A549 (cell line): ENCODE data around the gene NUP58. TPM values are rescaled to one million over a fixed set of nuclear protein-coding genes. Genes with fewer than 3 reads are reported as not detected.

Experiments
- ATAC-seq, 2 experiments: fragments of 200-7000 bp in 1 of 2; fragments of >200 bp in 1 of 2; cut with Nextera tagmentation in 1 of 2; cut with Tn5 transposase in 1 of 2; 3 replicates each; pipeline versions ENCODE4 v1.8.0 to v1.9.1; 2018 to 2020; ENCODE audit warnings: mild to moderate bottlenecking in 1 of 2, moderate library complexity in 1 of 2
- CTCF ChIA-PET: fragments of 300-600 bp; sonication (Branson Sonifier 250); formaldehyde crosslinking; extraction: SDS; loops from one replicate; lab custom pipeline; 2021; ENCODE audit warnings: antibody characterized with exemption, inconsistent platforms; lab: Yijun Ruan, JAX
- POLR2A ChIA-PET: fragments of 350-600 bp; formaldehyde crosslinking; extraction: SDS; loops from one replicate; lab custom pipeline; 2021; ENCODE audit warnings: antibody characterized with exemption, inconsistent platforms; lab: Yijun Ruan, JAX
- DNase-seq, 2 experiments: peaks; one replicate each; pipeline versions ENCODE4 v3.0.0 to v3.0.0-alpha.2; 2011 to 2016; ENCODE audit warnings: low read depth in 1 of 2, low spot score in 1 of 2
- FAIRE-seq: peaks from 2 replicates; lab custom pipeline; 2011; peaks lifted over from hg19 to GRCh38; lab: Jason Lieb, UNC
- H3K27ac ChIP-seq, 2 experiments: fragments of >200 bp; sonication (Bioruptor Twin); formaldehyde crosslinking; 3 replicates each; pipeline ENCODE4 v1.5.1; 2016 to 2017
- H3K4me1 ChIP-seq: fragments of >200 bp; sonication (Bioruptor Twin); formaldehyde crosslinking; 3 replicates; pipeline ENCODE4 v1.6.1; 2016
- H3K4me2 ChIP-seq: fragments of >200 bp; sonication (Bioruptor Twin); formaldehyde crosslinking; 3 replicates; pipeline ENCODE4 v1.6.1; 2016
- H3K4me3 ChIP-seq: fragments of >200 bp; sonication (Bioruptor Twin); formaldehyde crosslinking; 3 replicates; pipeline ENCODE4 v1.5.1; 2016
- H3K9me3 ChIP-seq: fragments of >200 bp; sonication (Bioruptor Twin); formaldehyde crosslinking; 3 replicates; pipeline ENCODE4 v1.6.1; 2016
- CHD4 ChIP-seq: fragments of 200-600 bp; sonication (generic); IDR thresholded peaks from 2 replicates; pipeline ENCODE4 v1.6.1; 2016; ENCODE audit warnings: antibody characterized with exemption, mild to moderate bottlenecking, borderline replicate concordance
- EHF ChIP-seq: fragments of 250-450 bp; sonication (Bioruptor Pico); IDR thresholded peaks from 2 replicates; pipeline ENCODE4 v1.5.0; 2020; ENCODE audit warnings: mild to moderate bottlenecking
- EHMT2 ChIP-seq: fragments of 200-600 bp; sonication (generic); IDR thresholded peaks from 2 replicates; pipeline ENCODE4 v1.6.1; 2016; ENCODE audit warnings: antibody characterized with exemption, low read depth, mild to moderate bottlenecking, moderate library complexity
- ESRRA ChIP-seq: fragments of 150-350 bp; IDR thresholded peaks from 2 replicates; pipeline ENCODE4 v1.6.1; 2014; ENCODE audit warnings: mild to moderate bottlenecking, low read length, borderline replicate concordance
- FOSB ChIP-seq: fragments of 250-450 bp; sonication (Bioruptor Pico); IDR thresholded peaks from 2 replicates; pipeline ENCODE4 v1.5.0; 2020; ENCODE audit warnings: mild to moderate bottlenecking, moderate library complexity
- FOSL2 ChIP-seq, 2 experiments: fragments of 450-650 bp in 1 of 2; fragments of >200 bp in 1 of 2; sonication (Bioruptor Twin) in 1 of 2; formaldehyde crosslinking; IDR thresholded peaks; 2 replicates each; pipeline versions ENCODE4 v1.5.0 to v1.6.1; 2016 to 2020; ENCODE audit warnings: mild to moderate bottlenecking in 1 of 2, moderate library complexity in 1 of 2
- GATA3 ChIP-seq: IDR thresholded peaks from 2 replicates; pipeline ENCODE4 v1.6.1; 2012; ENCODE audit warnings: borderline replicate concordance
- HEYL ChIP-seq: fragments of 250-450 bp; sonication (Bioruptor Pico); IDR thresholded peaks from 2 replicates; pipeline ENCODE4 v1.8.0; 2021; ENCODE audit warnings: mild to moderate bottlenecking, moderate library complexity
- JUNB ChIP-seq: fragments of >200 bp; sonication (Bioruptor Twin); formaldehyde crosslinking; IDR thresholded peaks from 2 replicates; pipeline ENCODE4 v1.6.1; 2016
- KDM5A ChIP-seq: fragments of 200-600 bp; sonication (generic); IDR thresholded peaks from 2 replicates; pipeline ENCODE4 v1.6.1; 2016; ENCODE audit warnings: antibody characterized with exemption, mild to moderate bottlenecking
- MAFK ChIP-seq: fragments of 450-650 bp; IDR thresholded peaks from 2 replicates; pipeline ENCODE4 v1.6.1; 2014; ENCODE audit not compliant: partially characterized antibody
- MAZ ChIP-seq: fragments of 150-350 bp; IDR thresholded peaks from 2 replicates; pipeline ENCODE4 v1.6.1; 2014; ENCODE audit warnings: antibody characterized with exemption, low read depth, low read length, borderline replicate concordance
- NFE2L2 ChIP-seq: fragments of 150-350 bp; conservative IDR thresholded peaks from 2 replicates; pipeline ENCODE4 v1.6.1; 2014; ENCODE audit warnings: low read length
- NR3C1 ChIP-seq: fragments of >200 bp; sonication (Bioruptor Twin); formaldehyde crosslinking; IDR thresholded peaks from 3 replicates; pipeline ENCODE4 v1.6.1; 2017
- RARB ChIP-seq: fragments of 250-450 bp; sonication (Bioruptor Pico); IDR thresholded peaks from 2 replicates; pipeline ENCODE4 v1.8.0; 2021; ENCODE audit warnings: mild to moderate bottlenecking, moderate library complexity
- RFX5 ChIP-seq: fragments of 450-650 bp; IDR thresholded peaks from 2 replicates; pipeline ENCODE4 v1.7.1; 2014; ENCODE audit warnings: antibody characterized with exemption, mild to moderate bottlenecking, moderate library complexity
- TP53 ChIP-seq: fragments of 250-450 bp; sonication (Bioruptor Pico); IDR thresholded peaks from 2 replicates; pipeline ENCODE4 v1.5.0; 2021; ENCODE audit warnings: mild to moderate bottlenecking, moderate library complexity
- ZC3H11A ChIP-seq: fragments of 450-650 bp; IDR thresholded peaks from 2 replicates; pipeline ENCODE4 v1.6.1; 2014; ENCODE audit warnings: antibody characterized with exemption, mild to moderate bottlenecking
- ZFP36 ChIP-seq: fragments of 450-650 bp; IDR thresholded peaks from 2 replicates; pipeline ENCODE4 v1.6.1; 2014; ENCODE audit warnings: borderline replicate concordance; ENCODE audit not compliant: partially characterized antibody
- ZNF302 ChIP-seq: fragments of 250-450 bp; sonication (Bioruptor Pico); IDR thresholded peaks from 2 replicates; pipeline ENCODE4 v1.9.0; 2021; ENCODE audit warnings: inconsistent platforms, mild to moderate bottlenecking, moderate library complexity
- ZSCAN20 ChIP-seq: fragments of 250-450 bp; sonication (Bioruptor Pico); IDR thresholded peaks from 2 replicates; pipeline ENCODE4 v1.8.0; 2022; ENCODE audit warnings: mild to moderate bottlenecking, moderate library complexity
- WGBS: methylation state at CpG from one replicate; pipeline ENCODE4 v1.1.6; 2017; ENCODE audit errors: missing lambda C conversion rate; 5-methylcytosine and 5-hydroxymethylcytosine counted together
- polyA plus RNA-seq, 4 experiments: library from polyadenylated mRNA; depleted of rRNA in 3 of 4; stranded (reverse); fragments of >200 nt; fragmentation: RNase III in 1 of 4; extraction: RNeasy Plus Mini Kit Qiagen cat#74134 plus additional on column Dnase treatment in 1 of 4; gene quantifications; 2 replicates in 3 of 4; 3 replicates in 1 of 4; pipeline ENCODE4 v1.2.3, GENCODE V29; 2011 to 2017
- TF ChIP-seq, protein P1 (sequence below): fragments of 250-450 bp; sonication (Bioruptor Pico); IDR thresholded peaks from 2 replicates; pipeline ENCODE4 v1.5.0; 2021; ENCODE audit warnings: mild to moderate bottlenecking, moderate library complexity, borderline replicate concordance
- TF ChIP-seq, protein P2 (sequence below): fragments of 200-600 bp; sonication (generic); IDR thresholded peaks from 2 replicates; pipeline ENCODE4 v1.6.1; 2016; ENCODE audit warnings: antibody characterized with exemption, mild to moderate bottlenecking, moderate library complexity
- TF ChIP-seq, protein P3 (sequence below): IDR thresholded peaks from 2 replicates; pipeline ENCODE4 v1.6.1; 2012

The NUP58 gene
- polyA plus RNA-seq, 2 of the 4 experiments (the other 2 are of a cell fraction) = 19.6 to 55.6 TPM

DNA sequence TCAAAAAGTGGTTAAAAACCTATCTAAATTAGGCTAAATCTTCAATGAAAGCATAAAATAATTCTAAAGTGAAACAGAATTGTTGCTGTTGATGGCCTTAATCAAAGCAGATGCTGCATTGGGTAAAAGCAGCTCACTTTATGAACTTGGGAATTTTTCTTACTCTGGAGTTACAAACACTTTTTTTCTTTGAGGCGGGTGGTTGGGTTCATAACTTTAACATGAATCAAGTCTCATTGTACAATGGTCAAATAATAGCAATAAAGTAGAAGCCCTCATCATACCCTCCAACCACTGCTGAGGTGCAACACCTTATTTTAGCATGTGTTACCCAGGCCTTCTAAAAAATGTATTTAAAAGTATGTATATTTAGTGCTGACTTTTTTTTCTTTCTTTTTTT is 29.1 kb downstream of the NUP58 start:
- no peak overlapping the region for H3K27ac ChIP-seq
- FAIRE-seq (no peak), ATAC-seq (no peak), DNase-seq (no peak)
- no peaks in the 10 kb centered on the region for H3K9me3 ChIP-seq
- POLR2A ChIA-PET = no interaction called here
- H3K4me1 ChIP-seq = peaks cover 10% of the 10 kb centered on the region; the same call in 2 of the 3 replicates
- TF ChIP-seq, protein P1, sequence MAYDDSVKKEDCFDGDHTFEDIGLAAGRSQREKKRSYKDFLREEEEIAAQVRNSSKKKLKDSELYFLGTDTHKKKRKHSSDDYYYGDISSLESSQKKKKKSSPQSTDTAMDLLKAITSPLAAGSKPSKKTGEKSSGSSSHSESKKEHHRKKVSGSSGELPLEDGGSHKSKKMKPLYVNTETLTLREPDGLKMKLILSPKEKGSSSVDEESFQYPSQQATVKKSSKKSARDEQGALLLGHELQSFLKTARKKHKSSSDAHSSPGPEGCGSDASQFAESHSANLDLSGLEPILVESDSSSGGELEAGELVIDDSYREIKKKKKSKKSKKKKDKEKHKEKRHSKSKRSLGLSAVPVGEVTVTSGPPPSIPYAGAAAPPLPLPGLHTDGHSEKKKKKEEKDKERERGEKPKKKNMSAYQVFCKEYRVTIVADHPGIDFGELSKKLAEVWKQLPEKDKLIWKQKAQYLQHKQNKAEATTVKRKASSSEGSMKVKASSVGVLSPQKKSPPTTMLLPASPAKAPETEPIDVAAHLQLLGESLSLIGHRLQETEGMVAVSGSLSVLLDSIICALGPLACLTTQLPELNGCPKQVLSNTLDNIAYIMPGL (CRISPR knock-in tag) = no peak
- TF ChIP-seq EHMT2 (no peak), TP53 (CRISPR knock-in tag) (no peak), RARB (CRISPR knock-in tag) (no peak), EHF (no peak), ZFP36 (no peak), ZSCAN20 (CRISPR knock-in tag) (no peak), ZC3H11A (no peak), ZNF302 (CRISPR knock-in tag) (no peak), MAZ (no peak), NFE2L2 (no peak), MAFK (no peak), HEYL (CRISPR knock-in tag) (no peak)
- TF ChIP-seq, protein P2, sequence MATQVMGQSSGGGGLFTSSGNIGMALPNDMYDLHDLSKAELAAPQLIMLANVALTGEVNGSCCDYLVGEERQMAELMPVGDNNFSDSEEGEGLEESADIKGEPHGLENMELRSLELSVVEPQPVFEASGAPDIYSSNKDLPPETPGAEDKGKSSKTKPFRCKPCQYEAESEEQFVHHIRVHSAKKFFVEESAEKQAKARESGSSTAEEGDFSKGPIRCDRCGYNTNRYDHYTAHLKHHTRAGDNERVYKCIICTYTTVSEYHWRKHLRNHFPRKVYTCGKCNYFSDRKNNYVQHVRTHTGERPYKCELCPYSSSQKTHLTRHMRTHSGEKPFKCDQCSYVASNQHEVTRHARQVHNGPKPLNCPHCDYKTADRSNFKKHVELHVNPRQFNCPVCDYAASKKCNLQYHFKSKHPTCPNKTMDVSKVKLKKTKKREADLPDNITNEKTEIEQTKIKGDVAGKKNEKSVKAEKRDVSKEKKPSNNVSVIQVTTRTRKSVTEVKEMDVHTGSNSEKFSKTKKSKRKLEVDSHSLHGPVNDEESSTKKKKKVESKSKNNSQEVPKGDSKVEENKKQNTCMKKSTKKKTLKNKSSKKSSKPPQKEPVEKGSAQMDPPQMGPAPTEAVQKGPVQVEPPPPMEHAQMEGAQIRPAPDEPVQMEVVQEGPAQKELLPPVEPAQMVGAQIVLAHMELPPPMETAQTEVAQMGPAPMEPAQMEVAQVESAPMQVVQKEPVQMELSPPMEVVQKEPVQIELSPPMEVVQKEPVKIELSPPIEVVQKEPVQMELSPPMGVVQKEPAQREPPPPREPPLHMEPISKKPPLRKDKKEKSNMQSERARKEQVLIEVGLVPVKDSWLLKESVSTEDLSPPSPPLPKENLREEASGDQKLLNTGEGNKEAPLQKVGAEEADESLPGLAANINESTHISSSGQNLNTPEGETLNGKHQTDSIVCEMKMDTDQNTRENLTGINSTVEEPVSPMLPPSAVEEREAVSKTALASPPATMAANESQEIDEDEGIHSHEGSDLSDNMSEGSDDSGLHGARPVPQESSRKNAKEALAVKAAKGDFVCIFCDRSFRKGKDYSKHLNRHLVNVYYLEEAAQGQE = no peak
- WGBS = 69% methylated on average over 1 of the region's 1 CpG
- H3K4me2 ChIP-seq = 0 out of 3 replicates have a peak overlapping the region, but pooled peaks have one; percentile 18
- no peak overlapping the region for H3K4me3 ChIP-seq
- CTCF ChIA-PET = no interaction called here

DNA sequence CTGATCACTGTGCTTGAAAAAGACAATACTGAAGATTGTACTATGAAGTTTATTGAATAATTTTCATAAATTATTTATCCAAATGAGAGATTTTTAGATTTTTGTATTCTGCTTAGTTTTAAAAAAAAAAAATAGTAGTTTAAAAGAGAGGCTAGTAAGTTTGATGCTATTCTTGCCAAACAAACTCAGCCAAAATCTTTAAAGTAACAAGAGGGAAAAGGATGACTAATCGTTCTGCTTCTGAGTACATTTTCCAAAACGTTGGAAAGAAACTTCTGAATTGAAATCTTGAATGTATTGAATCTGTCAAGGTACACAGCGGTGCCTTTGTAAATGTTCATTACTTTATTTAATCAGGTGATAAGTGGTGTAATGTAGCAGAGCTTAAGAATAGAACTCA is 34.4 kb downstream of the NUP58 start:
- Histone ChIP-seq H3K4me2 (no peak overlapping the region), H3K4me3 (no peak overlapping the region), H3K9me3 (no peaks in the 10 kb centered on the region), H3K4me1 (no peaks in the 10 kb centered on the region), H3K27ac (no peak overlapping the region)
- no peak for FAIRE-seq
- ChIA-PET CTCF (no interaction called here), POLR2A (no interaction called here)
- DNase-seq = no peak
- TF ChIP-seq GATA3 (no peak), NR3C1 (no peak), ESRRA (no peak), FOSB (CRISPR knock-in tag) (no peak), KDM5A (no peak), RARB (CRISPR knock-in tag) (no peak), RFX5 (no peak), CHD4 (no peak), JUNB (no peak), FOSL2 (IDR thresholded peaks at IDR 0.05) (no peak), FOSL2 (CRISPR knock-in tag; IDR thresholded peaks at IDR 0.05) (no peak), EHF (no peak)
- TF ChIP-seq, protein P3, sequence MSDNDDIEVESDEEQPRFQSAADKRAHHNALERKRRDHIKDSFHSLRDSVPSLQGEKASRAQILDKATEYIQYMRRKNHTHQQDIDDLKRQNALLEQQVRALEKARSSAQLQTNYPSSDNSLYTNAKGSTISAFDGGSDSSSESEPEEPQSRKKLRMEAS = no peak
- ATAC-seq = no peak
- 57% methylated on average over 3 of the region's 3 CpGs for WGBS
